ENCODE results near the gene ARHGEF7.

ARHGEF7 gene

DNA sequence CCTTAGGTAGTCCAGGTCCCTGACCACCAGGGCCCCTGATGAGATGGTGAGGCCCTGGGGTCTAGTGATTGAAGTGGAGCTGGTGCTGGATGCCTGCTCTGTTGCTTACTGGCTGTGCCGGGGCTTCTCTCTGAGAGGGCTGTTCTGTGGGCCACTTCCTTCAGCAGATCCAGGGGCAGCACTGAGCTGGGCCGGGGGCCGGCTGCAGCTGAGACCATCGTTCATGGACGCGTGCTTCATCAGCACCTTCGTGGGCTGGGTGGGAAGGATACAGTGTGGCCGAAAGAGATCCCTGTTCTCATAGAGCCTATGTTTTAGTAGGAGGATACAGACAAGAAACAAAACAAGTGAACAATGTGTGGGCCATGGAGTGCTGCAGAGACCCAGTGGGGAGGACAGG, 172.1 kb downstream of the ARHGEF7 start:
- ATAC-seq (no peak), DNase-seq (no peak)
- H3K4me3 Mint-ChIP-seq, result no peak overlapping the region
- H3K27me3 Mint-ChIP-seq, result no peaks in the 10 kb centered on the region
- H3K9me3 Mint-ChIP-seq, result no peaks in the 10 kb centered on the region
- no peak overlapping the region for H3K27ac Mint-ChIP-seq
- peaks cover 46% of the 10 kb centered on the region for H3K36me3 Mint-ChIP-seq (ENCODE audit: low read depth)
- H3K4me1 Mint-ChIP-seq, result no peaks in the 10 kb centered on the region

DNA sequence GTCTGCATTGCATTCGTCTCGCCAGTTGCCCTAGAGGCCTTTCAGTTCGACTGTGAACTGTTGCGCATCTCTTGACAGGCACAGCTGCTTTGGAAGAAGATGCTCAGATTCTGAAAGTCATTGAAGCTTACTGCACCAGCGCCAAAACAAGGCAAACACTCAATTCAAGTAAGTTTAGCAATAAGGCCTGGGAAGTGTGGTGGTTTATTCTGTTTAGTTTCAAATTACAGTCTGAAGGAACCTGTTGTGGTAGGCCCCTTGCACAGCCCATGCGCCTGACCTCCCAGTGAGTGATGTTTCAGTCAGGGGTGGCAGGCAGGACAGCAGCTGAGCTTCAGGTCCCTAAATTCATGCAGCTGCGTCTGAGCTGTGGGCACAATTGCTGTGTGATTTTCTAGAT, 173.2 kb downstream of the ARHGEF7 start:
- H3K27me3 Mint-ChIP-seq, result no peaks in the 10 kb centered on the region
- peaks cover 50% of the 10 kb centered on the region for H3K36me3 Mint-ChIP-seq (ENCODE audit: low read depth)
- ATAC-seq (no peak), DNase-seq (no peak)
- no peaks in the 10 kb centered on the region for H3K9me3 Mint-ChIP-seq
- H3K4me3 Mint-ChIP-seq, result no peak overlapping the region
- no peaks in the 10 kb centered on the region for H3K4me1 Mint-ChIP-seq
- H3K27ac Mint-ChIP-seq, result no peak overlapping the region

DNA sequence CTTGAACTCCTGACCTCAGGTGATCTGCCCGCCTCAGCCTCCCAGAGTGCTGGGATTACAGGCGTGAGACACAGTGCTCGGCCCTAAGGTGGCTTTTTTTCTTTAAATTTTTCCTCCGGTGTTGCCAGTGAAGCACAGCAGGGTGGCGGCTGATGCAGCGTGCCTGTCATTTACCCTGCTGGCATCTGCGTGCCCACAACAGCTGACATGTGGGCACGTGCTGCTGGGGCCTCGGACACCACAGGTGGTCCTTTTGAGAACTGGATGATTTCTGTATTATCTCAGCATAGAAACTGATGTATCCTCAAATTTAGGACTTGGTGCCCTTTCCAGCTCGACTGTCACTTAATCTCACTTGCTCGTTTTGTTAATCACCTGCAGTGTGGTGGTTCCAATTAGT, 174.1 kb downstream of the ARHGEF7 start:
- no peaks in the 10 kb centered on the region for H3K9me3 Mint-ChIP-seq
- no peak for DNase-seq
- H3K36me3 Mint-ChIP-seq (ENCODE audit: low read depth), result peaks cover 46% of the 10 kb centered on the region
- no peaks in the 10 kb centered on the region for H3K27me3 Mint-ChIP-seq
- H3K4me1 Mint-ChIP-seq, result no peaks in the 10 kb centered on the region
- no peak for ATAC-seq
- no peak overlapping the region for H3K27ac Mint-ChIP-seq
- no peak overlapping the region for H3K4me3 Mint-ChIP-seq

DNA sequence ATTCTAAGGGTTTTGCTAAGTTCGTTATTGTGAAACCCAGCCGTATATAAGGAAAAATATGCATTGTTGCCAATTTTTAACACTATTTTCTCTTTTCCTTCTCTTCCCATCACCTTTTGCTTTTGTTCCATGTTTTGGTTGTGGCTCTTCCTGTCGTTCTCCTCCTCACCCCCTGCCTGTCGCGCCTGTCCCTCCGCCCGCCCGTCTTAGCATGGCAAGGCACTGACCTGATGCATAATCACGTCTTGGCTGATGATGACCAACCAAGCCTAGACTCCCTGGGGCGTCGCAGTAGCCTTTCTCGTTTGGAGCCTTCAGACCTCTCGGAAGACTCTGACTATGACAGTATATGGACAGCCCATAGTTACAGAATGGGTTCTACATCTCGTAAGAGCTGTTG, 176.8 kb downstream of the ARHGEF7 start:
- Mint-ChIP-seq H3K27ac (no peak overlapping the region), H3K27me3 (no peaks in the 10 kb centered on the region), H3K36me3 (ENCODE audit: low read depth) (peaks cover 39% of the 10 kb centered on the region), H3K4me3 (no peak overlapping the region), H3K9me3 (no peaks in the 10 kb centered on the region), H3K4me1 (peaks cover 7% of the 10 kb centered on the region)
- ATAC-seq (no peak), DNase-seq (no peak)

DNA sequence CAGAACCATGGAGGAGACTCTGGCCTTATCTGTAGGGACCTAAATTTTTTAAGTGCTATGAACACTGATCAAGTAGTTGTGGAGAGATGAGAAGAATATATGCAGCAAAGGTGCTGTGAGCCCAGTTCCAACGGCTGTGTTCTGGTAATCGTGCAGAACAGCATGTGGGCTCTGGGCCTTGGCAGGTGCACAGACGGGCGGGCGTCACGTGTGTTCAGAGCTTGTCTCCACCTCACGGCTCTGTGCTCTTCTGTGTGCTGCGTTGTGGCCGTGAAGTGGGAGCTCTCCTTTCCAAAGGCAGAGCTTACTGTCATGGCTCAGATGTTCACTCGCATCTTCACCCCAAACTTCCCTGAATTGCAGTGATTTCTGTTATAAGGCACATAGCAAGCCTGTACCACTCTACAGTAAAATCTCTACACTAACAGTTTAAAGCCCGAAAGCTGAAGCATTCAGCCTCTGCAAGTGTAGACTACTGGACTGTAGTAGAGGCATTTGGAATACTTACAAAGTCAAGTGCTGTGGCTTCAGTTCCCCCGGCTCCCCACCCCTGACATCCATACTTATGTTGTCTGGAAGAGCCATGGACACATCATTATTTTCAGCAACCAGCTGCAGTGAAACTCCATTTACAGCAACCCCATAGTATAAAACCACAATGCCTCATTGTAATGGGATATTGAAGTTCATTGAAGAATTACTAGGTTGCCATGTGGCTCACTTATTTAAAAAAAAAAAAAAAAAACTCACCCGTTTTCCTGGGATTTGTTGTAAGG, 177.8 kb downstream of the ARHGEF7 start:
- Mint-ChIP-seq H3K27me3 (no peaks in the 10 kb centered on the region), H3K36me3 (ENCODE audit: low read depth) (peaks cover 42% of the 10 kb centered on the region), H3K27ac (no peak overlapping the region), H3K9me3 (no peaks in the 10 kb centered on the region), H3K4me1 (peaks cover 7% of the 10 kb centered on the region), H3K4me3 (no peak overlapping the region)
- DNase-seq (no peak), ATAC-seq (no peak)

DNA sequence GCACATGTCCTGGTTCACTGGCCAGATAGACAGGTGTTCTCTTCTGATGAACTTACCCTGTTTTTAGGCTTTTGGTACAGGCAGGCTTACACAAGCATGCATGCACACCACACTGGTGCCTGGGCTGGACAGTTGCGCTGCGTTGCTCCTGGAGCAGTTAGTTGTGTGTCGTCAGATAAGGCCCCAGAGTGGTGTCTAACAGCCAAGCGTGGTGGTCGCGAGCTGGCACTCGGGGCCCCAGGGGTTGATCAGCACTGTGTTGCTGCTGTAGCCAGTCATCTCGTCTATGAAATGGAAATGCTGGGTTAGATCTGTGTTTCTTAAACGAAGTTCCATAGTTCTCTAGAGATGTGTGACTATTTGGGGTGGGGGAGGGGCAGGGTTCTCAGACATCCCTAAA, 180.8 kb downstream of the ARHGEF7 start:
- Mint-ChIP-seq H3K27ac (no peak overlapping the region), H3K36me3 (ENCODE audit: low read depth) (peaks cover 39% of the 10 kb centered on the region), H3K4me1 (peaks cover 7% of the 10 kb centered on the region), H3K4me3 (no peak overlapping the region), H3K9me3 (no peaks in the 10 kb centered on the region), H3K27me3 (no peaks in the 10 kb centered on the region)
- DNase-seq, result no peak
- no peak for ATAC-seq

DNA sequence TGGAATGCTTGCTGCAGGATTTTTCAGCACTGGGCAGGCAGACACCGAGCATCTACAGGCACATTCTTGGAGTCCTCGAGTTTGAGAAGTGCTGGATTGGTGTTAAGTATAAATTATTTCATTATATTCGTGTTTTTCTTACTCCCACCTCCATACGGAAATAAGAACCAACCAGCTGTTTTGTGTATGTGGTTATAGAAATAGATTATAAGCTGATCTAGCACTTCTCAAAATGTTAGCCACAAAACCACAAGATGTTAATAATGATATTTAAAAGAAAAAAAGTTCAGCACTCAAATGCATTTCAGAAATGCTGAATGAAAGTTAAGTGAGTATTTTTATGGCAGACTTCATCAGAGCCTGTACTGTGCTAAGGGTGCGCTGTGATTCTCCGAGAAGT, 181.3 kb downstream of the ARHGEF7 start:
- Mint-ChIP-seq H3K27me3 (no peaks in the 10 kb centered on the region), H3K4me3 (no peak overlapping the region), H3K36me3 (ENCODE audit: low read depth) (peaks cover 40% of the 10 kb centered on the region), H3K9me3 (no peaks in the 10 kb centered on the region), H3K4me1 (peaks cover 7% of the 10 kb centered on the region), H3K27ac (no peak overlapping the region)
- ATAC-seq (no peak), DNase-seq (no peak)

DNA sequence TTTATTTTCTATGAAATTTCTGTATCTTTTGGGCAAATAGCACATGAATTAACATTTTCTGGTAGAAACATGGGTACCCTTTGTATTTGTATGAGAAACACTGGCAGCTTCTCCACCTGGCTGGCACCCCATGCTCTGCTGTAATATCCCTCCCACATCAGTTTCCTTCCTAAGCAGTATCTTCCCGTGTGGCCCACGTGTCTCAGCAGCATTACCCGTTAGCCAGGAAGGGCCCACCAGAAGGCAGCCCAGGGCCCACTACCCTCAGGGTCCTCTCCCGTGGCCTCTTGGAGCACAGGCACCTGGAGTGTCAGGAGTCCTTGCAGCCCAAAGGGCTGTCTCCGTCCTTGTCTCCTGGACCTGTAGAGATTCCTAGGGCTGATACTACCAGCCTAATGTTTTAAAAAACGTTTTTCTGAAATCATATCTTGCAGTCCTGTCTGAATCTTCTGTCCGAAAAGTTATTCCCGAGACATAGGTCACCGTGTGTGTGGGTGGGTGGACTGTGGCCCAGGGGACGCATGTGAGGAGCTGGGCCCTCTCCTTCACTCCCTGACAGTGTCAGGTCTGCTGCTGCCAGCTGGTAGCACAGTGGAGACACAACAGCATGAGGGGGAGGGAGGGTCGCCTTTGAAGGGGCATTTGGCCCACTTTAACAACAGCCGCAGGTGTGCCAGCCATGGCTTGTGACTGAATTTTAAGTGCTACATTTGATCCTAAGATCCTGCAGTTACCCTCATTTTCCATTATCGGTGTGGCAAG, 183.3 kb downstream of the ARHGEF7 start:
- H3K4me1 Mint-ChIP-seq, result peaks cover 7% of the 10 kb centered on the region

DNA sequence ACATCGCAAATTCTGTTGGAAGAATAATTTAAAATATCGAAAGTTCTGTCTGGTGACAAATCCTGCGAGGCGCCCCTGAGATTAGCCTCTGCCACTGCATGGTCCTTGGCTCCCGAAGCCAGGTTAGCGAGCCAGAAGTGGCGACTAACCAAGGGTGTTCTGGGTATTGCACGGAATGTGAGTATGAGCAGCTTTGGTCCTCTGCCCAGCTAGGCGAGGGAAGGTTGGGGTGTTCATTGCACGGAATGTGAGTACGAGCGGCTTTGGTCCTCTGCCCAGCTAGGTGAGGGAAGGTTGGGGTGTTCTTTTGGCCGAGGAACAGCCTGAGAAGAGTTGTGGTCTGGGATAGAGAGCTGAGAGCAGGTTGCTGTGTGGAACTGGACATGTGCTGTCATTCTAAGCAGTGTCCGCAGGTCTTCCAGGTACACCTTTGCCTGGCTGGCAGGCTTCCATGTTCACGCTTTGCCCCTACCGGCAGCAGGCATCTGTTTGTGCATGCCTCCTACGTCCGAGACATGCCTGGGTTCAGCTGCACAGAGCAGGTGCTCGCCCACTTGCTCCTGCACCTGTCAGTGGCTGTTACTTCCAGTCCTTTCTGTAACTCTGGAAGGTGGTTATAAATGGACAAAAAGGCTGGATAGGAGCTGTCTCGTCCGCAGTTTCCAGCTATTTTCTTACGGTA, 187.1 kb downstream of the ARHGEF7 start:
- ATAC-seq, result no peak

More for the DNA sequence above, 183.3 kb downstream of the ARHGEF7 start:
- H3K9me3 Mint-ChIP-seq, result no peaks in the 10 kb centered on the region
- H3K27me3 Mint-ChIP-seq, result no peaks in the 10 kb centered on the region
- no peak overlapping the region for H3K27ac Mint-ChIP-seq
- no peak overlapping the region for H3K4me3 Mint-ChIP-seq
- peaks cover 41% of the 10 kb centered on the region for H3K36me3 Mint-ChIP-seq (ENCODE audit: low read depth)
- no peak for DNase-seq
- ATAC-seq, result no peak

DNA sequence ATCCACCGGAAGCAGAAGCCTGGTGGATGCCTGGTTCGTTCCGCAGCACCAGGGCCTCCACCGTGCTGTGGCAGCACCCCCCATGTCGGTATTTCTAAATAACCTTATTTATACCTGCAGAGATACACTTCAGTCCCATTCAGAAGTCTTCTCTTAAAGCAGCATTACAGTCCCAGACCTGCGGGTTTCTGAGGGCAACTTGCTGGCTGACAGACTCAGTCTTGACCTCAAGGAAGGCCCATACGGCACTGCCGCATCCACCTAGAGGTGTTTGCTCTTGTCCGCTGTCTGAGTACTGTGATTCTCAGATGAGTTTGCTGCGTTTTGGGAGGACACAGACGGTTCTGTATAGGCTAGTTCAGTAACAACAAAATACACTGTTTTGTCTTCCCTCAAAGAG, 188.4 kb downstream of the ARHGEF7 start:
- ATAC-seq (no peak), DNase-seq (no peak)
- no peak overlapping the region for H3K4me3 Mint-ChIP-seq
- H3K36me3 Mint-ChIP-seq (ENCODE audit: low read depth), result peaks cover 65% of the 10 kb centered on the region
- peaks cover 9% of the 10 kb centered on the region for H3K4me1 Mint-ChIP-seq
- H3K27ac Mint-ChIP-seq, result no peak overlapping the region
- no peaks in the 10 kb centered on the region for H3K9me3 Mint-ChIP-seq
- no peaks in the 10 kb centered on the region for H3K27me3 Mint-ChIP-seq

More for the DNA sequence above, 187.1 kb downstream of the ARHGEF7 start:
- no peak for DNase-seq
- no peak overlapping the region for H3K27ac Mint-ChIP-seq
- peaks cover 9% of the 10 kb centered on the region for H3K4me1 Mint-ChIP-seq
- no peak overlapping the region for H3K4me3 Mint-ChIP-seq
- H3K36me3 Mint-ChIP-seq (ENCODE audit: low read depth), result peaks cover 66% of the 10 kb centered on the region
- H3K9me3 Mint-ChIP-seq, result no peaks in the 10 kb centered on the region
- H3K27me3 Mint-ChIP-seq, result no peaks in the 10 kb centered on the region

DNA sequence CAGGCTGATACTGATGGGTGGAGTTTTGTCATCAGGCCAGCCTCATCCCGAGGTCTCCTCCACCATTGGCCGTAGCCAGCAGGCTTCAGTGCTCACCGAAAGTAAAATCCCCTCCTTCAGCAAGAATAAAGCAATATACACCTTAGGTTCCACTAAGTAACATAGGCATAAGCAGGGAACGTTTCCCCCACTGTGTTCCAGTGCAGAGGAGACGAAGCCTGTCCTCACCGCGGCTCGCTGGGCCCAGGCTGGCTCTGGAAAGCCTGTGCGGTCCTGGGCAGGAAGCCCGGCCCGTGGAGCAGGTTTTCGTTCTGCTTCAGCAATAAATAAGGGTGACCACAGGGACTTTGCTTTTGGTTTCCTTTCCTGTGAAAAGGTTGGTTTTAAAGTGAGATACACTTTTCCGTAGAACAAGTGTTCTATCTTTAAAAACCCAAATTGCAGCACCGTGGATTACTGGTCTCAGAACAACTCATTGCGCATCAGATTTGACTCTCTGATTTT, 189.0 kb downstream of the ARHGEF7 start:
- Mint-ChIP-seq H3K9me3 (peaks cover 2% of the 10 kb centered on the region), H3K27ac (no peak overlapping the region), H3K36me3 (ENCODE audit: low read depth) (peaks cover 70% of the 10 kb centered on the region), H3K27me3 (no peaks in the 10 kb centered on the region), H3K4me1 (peaks cover 9% of the 10 kb centered on the region), H3K4me3 (no peak overlapping the region)
- DNase-seq, result no peak
- peak; percentile 52 for ATAC-seq

DNA sequence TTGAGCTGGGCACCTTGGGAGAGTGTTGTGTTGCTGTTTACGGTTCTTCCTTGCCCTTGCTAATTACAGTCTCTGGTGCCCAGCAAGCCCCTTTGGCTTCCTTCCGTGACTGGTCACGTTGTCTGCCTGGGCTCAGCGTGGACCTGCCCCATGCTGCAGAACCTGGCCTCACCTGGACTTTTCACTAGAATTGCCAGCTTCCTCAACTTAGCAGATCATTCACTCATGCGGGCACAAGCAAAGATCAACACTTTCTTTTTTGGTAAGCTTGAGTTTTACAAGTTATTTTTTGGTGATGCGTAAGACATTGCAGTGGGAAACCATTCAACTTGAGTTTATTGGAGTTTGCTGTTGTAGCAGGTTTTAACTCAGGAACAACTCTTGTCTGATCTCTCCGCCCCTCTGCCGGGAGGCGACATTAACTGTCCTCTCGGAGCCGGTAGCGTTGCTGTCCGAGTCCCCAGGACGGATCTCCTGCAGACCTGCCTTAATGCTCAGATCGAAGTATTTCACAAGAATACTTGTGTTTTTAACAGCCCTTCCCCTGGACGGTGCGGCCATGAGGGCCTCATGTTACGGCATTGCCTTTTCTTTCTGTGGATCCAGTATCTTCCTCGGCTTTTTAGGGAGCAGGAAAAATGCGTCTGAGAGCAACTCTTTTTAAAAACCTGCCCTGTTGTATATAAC, 189.6 kb downstream of the ARHGEF7 start:
- Mint-ChIP-seq H3K4me3 (no peak overlapping the region), H3K9me3 (peaks cover 9% of the 10 kb centered on the region), H3K4me1 (peaks cover 9% of the 10 kb centered on the region), H3K36me3 (ENCODE audit: low read depth) (peaks cover 76% of the 10 kb centered on the region), H3K27me3 (no peaks in the 10 kb centered on the region), H3K27ac (peak overlapping the region; percentile 79)
- no peak for ATAC-seq
- DNase-seq, result no peak

DNA sequence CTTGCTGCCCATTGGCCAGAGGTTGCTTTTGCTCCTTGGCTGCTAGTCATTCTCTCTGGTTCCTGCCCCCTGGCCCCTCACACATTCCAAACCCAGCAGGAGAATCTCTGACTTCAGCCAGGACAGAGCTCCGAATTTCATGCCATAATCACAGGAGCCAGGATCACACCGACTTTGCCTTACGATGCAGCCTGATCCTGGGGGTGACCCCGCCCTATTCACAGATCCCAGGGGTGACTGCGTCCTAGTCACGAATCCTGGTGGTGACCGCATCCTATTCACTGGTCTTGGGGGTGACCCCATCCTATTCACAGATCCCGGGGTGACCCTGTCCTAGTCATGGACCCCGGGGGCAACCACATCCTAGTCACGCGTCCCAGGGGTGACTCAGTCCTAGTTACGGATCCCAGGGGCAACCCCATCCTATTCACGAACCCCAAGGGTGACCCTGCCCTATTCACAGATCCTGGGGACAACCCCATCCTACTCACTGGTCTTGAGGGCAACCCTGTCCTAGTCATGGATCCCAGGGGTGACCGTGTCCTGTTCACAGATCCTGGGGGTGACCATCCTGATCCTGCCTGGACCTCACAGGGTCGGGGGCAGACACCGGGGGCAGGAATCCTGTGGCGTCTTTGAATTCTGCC, 198.0 kb downstream of the ARHGEF7 start:
- Mint-ChIP-seq H3K27ac (no peak overlapping the region), H3K9me3 (peaks cover 27% of the 10 kb centered on the region), H3K27me3 (no peaks in the 10 kb centered on the region), H3K4me3 (no peak overlapping the region), H3K36me3 (ENCODE audit: low read depth) (peaks cover 55% of the 10 kb centered on the region), H3K4me1 (no peaks in the 10 kb centered on the region)
- DNase-seq (no peak), ATAC-seq (no peak)

DNA sequence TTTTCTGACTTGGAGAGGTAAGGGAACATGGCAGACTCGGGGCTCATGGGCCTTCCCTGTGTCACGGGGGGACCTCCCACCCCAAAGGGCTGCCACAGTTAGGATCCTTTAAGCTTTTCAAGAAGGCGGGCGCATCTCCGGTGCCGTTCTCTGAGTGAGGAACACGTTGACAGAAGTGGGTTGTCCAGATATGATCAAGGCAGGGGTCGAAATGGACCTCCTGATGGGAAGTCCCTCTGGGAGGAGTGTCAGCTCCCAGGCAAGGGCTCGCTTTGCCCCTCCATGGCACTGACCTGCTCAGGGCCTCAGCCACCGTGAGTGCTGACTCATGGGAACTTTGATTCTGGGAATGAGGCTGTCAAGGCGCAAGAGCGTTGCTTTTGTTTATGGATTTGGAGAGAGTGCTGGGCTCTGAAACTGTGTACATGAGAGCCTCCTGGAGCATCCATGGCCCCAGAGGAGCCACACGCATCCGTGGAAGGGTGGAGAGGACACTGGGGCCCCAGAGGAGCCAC, 198.9 kb downstream of the ARHGEF7 start:
- Mint-ChIP-seq H3K4me1 (no peaks in the 10 kb centered on the region), H3K27ac (no peak overlapping the region), H3K27me3 (no peaks in the 10 kb centered on the region), H3K4me3 (no peak overlapping the region), H3K9me3 (peaks cover 26% of the 10 kb centered on the region), H3K36me3 (ENCODE audit: low read depth) (peaks cover 48% of the 10 kb centered on the region)
- no peak for ATAC-seq
- DNase-seq, result no peak
